Stimulated activated CD8-positive, alpha-beta memory T cell treated with anti-CD3 and anti-CD28 coated beads, Interleukin-4, amount 100 ng/mL, for 24 hours (primary cell): ENCODE measurements around the gene NRF1.

Experiments used
- DNase-seq: peaks from one replicate; pipeline ENCODE4 v3.0.0-alpha.2; 2020; ENCODE audit warnings: low read depth

NRF1 gene

DNA sequence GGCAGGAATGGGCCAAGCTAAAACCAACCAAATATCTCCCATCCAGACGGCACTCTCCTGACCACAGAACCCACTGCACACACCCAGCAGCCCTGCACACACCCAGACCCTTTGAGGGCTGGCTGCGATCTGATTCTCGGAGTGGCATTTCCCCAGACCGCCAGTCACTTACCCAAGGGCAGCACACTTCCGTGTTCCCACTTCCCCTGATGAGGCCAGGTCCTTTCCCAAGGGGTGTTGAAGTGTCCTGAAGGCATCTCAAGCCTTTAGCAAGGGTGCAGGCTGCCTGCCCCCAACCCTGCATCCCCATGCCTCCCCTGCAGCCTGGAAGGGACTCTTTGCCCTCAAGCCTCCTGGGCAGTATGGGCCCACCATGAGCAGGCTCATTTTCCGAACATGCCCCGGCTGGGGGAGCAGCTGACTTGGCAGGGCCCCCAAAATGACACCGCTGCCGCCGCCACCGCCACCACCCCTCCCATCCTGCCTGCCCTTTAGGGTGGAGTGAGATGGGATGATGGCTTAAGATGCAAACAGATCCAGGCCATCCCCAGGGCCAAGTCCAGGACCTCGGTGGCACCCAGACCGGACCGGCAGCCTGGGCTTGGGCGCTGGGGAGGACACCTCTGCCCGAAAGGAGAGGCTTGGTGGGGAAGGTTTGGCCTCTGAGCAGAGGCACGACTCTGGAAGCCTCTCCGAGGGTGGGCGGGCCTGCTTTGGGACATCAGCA is 159.8 kb downstream of the NRF1 start:
- no peak for DNase-seq

DNA sequence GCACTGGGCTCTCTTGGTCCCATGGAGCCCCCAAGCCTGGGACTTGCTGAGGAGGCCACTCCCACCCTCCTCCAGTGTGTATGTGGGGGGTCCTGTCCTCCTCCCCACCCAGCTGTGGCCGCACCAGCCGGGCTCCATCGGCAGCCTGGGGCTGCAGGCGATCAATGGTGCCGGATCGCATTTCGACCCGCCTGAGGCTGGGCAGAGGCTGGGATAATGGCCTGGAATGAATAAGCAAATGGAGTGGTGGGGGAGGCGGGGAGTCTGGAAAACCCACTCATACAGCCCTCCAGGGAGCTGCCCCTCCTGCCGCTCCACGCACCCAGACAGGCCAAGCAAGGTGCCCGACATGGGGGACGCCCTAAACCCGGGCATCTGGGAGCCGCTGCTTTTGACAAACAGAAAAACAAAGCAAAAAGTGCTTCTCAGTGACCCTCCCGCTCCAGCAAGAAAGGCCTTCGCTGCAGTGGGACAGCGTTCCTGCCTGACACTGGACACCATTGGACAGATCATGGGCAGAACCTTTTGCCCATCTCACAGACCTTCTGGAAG is 160.5 kb downstream of the NRF1 start:
- no peak for DNase-seq

DNA sequence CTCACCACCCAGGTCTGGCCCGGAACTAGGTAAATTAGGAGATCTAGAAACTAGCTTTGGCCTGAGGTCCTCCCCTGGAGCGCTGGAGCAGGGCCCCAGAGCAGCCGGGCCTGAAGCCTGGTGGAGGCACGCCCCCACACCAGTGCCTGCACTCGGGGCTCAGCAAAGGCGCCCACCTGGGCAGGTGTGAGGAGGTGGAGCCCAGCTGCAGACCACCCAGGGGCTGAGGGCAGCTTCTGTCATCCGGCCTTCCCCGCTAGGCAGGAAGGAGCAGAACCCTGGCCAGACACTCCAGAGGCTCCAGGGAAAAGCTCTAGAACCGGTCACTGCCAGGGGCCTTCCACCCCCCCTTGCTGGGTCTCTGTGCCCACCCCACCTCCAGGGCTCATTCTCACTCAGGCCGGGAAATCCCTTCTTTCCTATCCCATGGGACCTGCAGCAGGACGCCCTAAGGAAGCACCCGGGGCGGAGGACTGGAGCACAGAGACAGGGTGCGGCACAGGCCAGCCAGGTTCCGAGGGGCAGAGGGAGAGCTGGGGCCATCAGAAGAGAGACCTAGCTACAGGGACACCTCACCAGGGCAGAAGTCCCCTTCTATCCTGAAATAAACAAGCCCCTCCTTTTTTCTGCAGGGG is 161.2 kb downstream of the NRF1 start:
- DNase-seq = no peak

DNA sequence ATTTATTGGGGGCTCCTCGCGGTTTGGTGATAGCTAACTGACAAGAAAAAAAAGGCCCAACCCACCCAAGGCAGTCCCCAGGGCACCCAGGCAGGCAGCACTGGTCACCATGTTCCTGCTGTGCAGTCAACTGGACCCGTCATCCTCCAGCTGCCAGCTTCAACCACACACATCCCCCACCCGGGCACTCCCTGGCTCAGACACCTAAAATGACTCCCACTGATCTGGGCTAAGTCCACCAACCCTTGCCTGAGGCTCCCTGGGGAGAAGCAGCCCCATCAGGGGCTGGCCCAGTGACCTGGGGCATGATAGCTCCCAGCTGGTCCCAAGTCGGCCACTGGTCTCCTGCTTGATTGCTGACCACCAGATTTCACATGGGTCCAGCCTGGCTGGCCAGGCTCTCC is 161.8 kb downstream of the NRF1 start:
- no peak for DNase-seq

DNA sequence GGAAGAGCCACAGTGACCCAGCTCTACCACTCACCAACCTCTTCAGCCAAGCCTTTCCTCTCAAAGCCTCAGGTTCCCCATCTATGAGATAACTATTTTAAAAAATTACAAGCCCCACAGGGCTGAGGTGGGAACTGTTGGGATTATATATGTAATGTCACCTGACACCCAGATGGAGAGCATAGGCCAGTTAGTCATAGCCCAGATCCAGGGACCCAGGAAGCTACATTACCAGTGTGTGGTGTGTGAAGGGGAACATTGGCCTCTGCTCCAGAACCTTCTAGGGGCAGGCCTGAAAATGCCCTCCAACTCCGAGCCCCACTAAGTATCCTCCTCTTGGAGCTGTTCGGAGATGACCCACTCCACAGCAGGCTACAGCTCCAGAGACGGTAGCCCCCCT is 162.4 kb downstream of the NRF1 start:
- DNase-seq = no peak

DNA sequence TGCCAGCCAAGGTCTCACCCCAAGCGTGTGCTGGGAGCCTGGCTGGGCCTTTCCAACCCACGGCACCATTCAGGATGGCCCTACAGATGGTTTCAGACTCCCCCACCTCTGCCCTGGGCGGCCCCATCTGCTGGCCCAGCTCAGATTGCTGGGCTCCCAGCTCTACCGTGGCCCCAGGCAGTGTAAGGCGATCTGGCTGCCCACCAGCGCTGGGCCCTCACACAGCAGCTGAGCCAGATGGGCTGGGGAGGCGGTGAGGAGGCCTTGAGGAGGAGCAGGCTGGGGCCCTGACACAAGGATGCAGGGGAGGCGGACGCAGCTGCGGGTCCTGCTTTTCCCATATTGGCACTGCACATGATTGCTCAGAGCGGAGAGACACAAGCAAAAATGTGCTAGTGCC is 162.8 kb downstream of the NRF1 start:
- DNase-seq = no peak

DNA sequence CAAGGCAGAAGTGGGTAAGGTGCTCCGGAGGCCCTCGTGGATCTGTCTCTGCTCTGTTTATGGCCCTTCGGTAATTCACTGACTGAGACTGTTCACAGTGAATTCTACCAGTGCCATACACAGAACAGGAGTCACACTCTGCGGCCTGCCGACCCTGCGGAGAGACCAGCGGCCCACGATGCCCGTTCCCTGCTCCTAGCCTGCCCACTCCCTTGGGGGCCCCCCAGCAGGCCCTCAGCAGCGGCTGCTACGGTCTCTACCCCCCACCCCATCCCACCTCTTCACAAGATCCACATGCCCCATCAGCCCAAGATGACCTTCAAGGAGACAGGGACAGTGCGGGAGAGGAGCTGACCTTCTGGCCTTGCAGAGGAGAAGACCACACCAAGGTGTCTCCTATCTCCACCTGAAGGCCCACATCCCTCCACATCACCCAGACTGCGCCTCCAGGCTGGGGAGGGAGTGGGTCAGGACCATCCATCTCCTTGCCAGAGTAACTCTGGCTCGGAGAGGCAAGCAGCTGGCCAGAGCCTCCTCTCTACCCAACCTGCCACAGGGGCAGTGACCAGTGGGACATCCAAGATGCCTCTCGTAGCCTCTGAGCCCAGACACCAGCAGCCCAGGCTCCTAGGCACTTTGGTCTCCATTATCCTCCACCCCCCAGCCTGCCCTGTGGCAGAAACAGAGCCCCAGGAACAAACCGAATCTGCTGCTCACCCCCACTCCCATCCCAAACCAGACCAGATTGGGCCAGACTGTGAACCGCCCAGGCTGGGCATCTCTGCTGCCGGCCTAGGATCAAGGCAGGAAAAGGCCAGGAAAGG is 163.6 kb downstream of the NRF1 start:
- no peak for DNase-seq

DNA sequence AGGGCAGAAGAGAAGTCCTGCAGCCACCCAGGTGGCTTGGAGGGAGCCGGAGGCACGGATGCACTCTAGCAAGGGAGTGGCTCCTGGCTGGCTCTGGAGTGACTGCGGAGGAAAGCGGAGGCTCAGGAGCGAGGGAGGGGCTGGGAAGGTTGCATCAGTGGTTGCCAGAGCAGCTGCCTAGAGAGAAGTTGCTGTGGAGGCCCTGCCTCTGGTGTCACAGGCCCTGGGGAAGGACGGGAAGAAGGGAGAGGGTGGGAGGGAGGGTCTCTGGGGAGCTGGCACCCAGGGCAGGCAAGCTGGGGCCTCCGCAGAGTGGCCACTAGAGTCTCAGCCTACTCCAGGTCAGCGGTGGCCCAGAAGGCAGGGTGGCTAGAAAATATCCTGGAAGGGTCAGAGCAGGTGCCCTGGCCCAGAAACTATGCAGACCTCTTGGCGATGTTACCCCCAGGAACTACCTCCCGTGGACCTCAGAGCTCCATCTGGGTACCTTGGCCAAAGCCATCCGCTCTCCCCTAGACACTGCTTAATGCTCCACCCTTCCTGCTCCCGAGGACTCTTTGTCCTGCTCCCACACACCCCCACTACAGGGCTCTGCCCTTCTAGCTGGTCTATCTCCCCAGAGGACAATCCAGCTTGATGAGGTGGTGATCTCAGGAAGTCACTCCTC is 164.3 kb downstream of the NRF1 start:
- DNase-seq = no peak

DNA sequence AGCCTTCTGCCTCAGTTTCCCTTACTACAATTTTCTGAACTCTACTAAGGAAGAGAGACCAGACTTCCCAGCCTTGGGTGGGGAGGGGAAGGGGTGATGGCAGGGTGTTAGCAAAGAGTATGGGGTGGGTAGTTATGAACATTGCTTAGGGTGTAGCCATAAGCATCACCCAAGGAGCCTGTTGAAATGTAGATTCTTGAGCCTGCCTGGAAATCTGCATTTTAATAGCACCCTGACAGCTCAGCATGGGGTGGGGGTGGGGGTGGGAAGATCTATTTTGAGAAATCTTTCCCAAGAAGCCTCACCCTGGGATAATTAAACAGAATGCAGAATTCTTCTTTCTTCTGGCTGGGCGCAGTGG is 164.8 kb downstream of the NRF1 start:
- no peak for DNase-seq

DNA sequence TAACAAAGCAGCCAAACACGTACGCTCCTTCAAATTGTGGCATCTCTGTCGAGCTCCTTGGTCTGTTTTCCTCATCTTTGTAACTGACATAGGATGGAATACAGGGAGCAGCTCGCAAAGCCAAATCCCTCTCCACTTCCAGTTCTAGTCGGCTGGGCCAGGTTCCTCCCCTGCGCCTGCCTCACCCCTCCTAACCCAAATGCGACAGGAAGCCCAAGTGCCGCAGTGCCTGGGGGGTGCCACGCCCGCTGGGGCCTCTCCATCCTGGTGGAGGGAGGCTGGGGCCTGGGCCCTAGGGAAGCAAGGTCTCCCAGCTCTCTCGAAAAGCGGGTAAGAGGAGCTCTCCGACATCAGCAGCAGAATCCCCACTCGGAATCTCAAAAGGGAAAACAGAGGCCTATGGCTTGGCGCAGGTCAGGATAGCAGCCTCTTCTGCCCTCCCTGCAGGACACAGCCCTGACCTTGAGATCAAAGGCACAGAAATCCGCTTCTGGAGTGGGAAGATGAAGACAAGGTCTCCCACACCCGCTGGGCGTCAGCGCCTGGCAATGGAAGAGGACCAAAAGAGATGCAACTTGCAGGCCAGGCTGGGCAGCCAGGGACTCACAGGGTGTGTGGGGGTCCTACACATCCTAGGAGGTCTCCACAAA is 165.8 kb downstream of the NRF1 start:
- no peak for DNase-seq

DNA sequence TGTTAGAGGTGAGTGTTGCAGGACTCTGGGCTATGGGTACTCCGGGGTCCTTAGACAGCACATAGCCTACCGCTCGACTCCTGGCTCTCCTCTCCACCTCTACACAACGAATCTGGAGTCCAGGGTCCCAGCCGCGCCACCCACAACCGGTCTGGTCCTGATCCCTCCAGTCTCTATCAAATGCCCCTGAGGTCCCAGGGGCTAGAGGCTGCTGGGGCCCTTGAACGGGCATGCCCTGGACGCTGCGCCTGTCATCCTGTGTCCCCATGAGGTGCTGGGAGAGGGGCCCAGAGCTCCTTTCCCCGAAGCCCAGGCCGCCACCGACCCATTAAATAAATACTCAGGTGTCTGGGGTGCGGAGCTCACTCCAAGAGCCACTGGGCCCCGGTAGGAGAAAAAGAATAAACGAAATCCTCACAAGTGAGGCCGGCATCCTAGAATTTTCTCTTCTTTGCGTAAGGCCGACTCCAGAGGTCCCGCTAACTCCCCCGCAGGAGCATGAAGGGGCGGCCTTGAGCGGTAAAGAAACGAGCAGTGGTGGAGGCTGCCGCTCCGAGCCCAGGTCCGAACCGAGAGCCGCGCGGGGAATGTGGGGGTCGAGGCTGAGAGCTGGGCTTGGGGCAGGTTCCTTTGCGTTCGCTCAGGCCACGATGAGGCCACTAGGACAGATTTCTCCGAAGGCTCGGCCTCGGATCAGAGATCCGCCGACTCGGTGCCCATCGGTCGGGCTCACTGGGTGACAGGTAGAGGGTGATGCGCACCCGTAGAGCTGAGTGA is 166.7 kb downstream of the NRF1 start:
- no peak for DNase-seq

DNA sequence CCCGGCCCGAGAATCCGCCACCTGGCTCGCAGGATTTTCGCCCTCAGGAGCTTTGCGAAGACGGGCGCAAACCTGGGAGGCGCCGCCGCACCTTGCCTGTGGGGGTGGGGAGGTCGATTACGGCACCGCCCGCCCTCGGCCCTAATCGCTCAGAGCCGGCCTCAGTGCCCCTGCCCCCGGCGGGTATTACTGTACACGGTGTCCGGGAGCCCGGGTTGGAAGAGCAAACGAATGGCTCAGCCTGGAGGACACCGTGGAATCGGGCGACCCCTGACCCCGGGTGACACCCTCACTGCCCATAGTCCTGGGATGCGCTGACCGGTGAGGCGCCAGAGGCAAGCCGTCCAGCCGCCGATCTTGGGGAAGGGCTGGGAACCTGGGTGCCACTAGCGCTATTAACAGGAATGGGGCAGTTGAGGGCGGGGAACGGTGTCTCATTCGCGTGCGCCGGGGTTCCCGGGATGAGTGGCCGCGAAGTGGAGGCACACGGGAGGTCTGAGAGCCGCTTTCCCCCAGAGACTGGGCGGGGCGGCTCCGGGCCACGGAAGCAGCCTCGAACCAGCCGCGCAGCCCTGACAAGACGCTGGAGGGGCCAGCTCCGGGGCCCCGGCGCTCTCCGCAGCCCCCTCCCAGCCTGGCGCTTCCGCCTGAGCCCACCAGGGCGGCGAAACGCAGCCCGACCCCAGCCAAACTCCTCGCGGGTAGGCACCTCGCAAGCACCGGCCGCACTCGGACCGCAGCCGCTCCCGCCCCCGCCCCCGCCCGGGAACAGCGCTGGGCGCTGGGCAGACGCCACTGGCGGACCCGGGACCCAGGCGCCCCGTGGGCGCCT is 167.5 kb downstream of the NRF1 start:
- no peak for DNase-seq

DNA sequence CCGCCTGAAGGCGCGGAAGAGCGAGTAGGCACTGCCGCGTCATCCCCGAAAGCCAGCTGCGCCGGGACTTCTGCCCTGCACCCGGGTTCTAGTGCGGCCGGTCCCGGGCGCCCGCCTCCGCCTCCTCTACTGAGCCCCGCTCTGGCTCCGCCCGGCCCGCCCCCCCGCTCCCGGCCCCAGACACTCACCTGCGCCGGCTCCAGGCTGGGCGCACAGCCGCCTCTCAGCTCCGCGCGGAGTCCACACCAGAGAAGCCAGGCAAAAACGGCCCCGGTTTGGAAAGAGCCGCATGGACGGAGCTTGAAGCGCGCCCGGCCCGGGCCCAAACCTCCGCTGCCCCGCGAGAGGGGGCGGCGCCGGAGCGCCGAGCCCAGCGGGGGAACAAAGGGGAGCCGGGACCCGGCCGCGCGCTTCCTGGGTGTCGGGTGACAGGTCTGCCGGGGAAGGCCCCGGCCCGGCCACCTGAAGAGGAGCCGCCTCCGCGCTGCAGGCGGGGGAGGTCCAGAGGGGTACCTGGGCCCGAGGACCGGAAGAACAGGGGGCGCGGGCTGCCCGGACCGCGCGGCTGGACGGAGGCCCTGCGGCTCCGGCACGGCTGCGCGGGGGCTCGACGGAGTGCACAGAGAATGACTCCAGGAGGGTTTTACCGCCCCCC is 168.2 kb downstream of the NRF1 start:
- no peak for DNase-seq

DNA sequence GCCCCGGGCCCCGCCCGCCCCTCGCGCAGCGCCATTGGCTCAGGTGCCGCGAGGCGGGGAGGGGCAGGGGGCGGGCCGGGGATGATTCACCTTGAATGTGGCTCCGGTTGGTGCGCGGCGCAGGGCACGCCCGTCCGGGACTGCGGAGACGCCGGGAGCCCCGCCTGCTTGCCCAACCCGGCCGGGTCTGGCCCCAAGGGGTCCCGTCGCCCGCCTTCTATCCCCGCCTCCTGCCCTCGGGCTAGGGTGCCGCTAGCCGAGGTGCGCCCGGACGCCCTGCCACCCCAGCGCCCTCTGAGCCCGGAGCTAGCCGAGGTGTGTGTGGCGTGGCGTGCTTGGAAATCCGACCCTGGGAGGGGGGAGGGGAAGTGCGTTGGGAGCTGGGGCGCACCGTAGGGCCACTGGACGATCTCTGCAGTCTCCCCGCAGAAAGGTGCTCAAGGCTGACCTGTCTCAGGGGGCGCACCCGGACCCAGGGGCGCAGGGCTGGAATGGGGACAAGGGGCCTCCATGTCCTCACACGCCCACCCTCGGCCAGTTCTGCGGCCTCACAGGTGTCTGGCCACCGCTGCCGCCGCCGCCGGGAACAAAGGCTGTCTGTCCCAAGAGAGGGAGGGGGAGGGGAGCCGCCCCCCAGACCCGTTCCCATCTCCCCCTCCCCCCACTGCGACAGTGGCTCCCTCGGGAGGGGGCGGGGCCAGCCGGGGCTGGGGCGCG is 168.9 kb downstream of the NRF1 start:
- DNase-seq = peak; percentile 70

DNA sequence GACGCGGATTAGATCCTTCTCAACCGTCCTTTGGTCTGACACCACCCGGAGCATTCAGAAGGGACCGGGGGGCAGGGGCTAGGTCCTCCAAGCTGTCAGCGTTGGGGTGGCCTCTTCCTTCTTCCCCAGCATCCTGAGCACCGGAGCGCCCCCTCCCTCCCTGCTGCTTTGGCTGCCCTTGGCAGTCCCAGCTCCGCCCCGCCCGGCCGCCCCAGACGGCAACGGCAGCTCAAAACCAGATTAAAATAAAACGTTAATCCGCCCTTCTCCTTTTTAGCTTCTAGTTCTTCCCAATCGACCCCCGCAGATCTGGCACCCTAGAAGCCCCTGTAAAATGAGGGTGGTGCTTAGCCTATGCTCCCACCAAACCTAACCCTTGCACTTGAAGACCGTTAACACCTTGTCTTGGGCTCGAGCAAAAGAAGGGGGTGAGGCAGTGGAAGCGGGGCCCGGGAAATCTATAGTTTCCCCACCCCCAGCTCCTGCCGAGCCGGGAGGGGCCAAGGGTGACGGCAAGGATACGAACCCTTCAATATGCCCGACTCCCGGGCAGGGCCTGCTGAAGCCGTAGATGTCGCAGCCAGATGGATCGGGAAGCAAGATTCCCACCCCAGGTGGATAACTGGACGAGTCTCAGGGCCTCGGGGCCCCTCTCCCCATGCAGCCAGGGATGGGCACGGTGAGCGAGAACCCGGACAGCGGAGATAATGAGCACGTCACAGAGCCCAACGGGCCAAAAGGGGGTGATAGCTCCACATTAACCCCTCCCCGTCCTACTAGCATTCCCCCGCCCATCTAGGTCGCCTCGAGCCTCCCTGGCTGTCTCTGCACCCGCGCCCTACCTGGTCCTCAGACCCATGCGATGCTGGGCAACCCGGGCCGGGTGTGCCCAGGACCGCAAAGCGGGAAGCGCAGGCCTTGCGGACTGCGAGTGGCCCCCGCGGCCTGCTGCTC is 169.7 kb downstream of the NRF1 start:
- DNase-seq = no peak

DNA sequence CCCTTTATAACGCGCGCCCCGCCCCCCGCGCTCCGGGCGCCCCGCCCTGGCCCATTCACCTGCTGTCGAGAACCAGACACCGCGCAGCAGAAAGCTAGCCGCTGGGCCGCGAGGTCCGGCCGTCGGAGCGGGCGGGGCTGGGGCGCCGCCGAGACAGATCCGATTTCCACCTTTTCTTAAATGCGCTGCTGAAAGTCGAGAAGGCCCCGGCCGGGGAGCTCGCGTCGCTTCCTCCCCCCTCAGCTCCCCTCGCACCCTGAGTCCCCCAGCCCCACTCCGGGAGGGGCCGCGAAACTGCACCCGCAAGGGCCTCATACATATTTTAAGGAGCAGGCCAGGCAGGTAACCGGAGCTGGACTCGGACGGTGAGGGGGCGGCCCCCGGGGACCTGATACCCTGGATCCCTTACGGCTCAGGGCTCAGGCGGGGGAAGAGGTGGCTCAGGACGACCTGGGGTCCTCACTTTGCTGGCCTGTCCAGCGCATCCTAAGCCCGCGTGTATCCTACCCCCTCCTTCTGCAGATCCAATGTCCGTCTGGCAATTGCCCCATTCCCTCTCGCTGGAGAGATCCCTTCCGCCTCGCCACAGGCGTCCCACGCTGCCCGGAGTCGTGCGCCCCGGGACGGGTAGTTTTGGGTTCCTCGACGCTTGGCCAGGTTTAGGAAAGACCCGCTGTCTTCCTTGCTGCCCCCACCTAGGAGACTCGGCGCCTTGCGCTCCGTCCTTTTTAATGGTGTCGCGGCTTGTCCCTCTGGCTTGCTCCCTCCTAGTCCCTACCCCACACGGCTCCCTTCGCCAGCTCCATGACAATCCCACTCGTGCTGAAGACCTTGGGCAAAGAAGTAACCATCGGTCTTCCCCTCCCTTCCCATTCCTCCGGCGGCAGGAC is 170.7 kb downstream of the NRF1 start:
- DNase-seq = no peak
